ENCODE data around the gene INSYN1.

The INSYN1 gene

DNA sequence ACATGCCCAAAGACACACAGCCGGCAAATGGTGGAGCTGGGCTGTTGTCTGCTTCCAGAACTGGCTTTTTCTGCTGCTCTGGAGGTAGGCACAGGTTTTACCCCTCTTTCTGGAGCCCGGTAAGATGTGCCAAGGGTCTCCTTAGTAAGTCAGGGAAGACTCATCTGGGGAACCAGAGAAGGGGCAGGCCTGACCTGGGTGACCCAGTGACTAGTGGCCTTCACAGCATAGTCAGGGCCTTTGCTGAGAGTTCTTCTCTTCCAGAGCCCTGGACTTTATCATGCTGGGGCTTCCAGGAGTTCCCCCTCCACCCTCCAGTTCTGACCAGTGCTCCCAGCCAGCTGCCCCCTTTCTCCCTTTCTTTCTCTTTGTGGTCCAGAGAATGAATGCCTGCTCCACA lies 65.8 kb downstream of the INSYN1 start:
- no peak for DNase-seq (ENCODE audit: low spot score)

DNA sequence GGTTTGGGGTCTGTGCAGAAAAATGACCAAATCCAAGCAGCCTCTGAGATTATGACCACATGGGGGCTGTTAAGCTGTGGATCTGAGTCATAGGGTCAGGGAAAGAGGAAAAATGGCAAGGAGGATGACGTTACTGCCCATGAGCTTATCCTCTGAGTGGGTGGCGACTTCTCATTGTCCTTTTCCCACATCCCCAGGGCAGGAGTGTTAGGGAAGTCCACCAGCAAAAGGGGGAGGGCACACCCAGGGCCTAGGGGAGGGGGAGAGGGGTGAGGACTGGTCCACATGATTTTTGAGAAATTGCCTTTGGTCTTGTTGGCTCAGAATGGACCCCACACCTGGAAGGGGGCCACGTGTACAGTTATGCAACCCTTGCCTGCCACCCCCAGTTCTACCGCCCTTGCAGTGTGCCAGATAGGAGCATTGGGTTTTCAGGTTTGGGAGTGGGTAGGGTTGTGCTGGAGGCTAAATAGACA lies 66.3 kb downstream of the INSYN1 start:
- DNase-seq (ENCODE audit: low spot score) = no peak

DNA sequence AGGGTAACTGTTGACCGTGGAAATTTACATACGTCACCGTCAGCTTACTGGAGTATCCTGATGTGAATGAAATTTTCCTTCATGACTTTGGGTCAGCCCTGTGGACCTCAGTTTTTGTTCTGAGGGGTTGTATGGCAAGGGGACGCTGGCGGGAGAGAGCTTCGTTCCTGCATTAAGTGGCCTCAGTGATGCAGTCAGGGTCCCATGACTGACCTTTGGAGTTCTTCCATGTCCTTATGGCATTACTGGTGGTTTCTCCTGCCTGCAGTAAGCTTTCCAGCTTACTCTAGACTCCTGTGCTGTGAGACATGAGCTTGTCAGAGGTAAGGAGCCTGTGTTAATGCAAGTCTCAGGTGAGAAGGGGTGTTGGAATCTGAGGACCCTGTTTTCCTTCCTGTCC lies 67.2 kb downstream of the INSYN1 start:
- DNase-seq (ENCODE audit: low spot score) = no peak

Data from LoVo (cell line).